Right ventricle myocardium superior (tissue), 1 donor: ENCODE measurements around the gene OR8D4. TPM values are rescaled to one million over a fixed set of nuclear protein-coding genes. Genes with fewer than 3 reads are reported as not detected.

ENCODE experiments used
- total RNA-seq: library from RNA; stranded (reverse); fragmentation: NEBNext Ultra II Directional; extraction: Animal tissue kit (Norgen Biotek cat#: 25700); gene quantifications from one replicate; pipeline ENCODE4 v1.2.1, GENCODE V29; 2021
- donor health status: DM: no; HTN: yes; CAD: no; lungs with severe emphysema.

The OR8D4 gene
- total RNA-seq, 1 donor from 2014 or later, result not detected

Other genes starting within 250 kb of the OR8D4 start
- gene SCN3B, start 247.5 kb upstream of the OR8D4 start, total RNA-seq, result 0.56 TPM
- 4.4 TPM for gene ZNF202, start 160.5 kb upstream of the OR8D4 start, total RNA-seq
- not detected for gene OR6X1, start 147.6 kb upstream of the OR8D4 start, total RNA-seq
- gene OR6M1, start 95.8 kb upstream of the OR8D4 start, total RNA-seq, result not detected
- gene TMEM225, start 16.5 kb upstream of the OR8D4 start, total RNA-seq, result not detected
- gene OR4D5, start 37.5 kb downstream of the OR8D4 start, total RNA-seq, result not detected
- not detected for gene OR6T1, start 41.7 kb downstream of the OR8D4 start, total RNA-seq
- gene OR10S1, start 75.6 kb downstream of the OR8D4 start, total RNA-seq, result not detected
- gene OR10G6, start 93.0 kb downstream of the OR8D4 start, total RNA-seq, result not detected
- not detected for gene OR10G4, start 110.8 kb downstream of the OR8D4 start, total RNA-seq
- gene OR10G9, start 120.8 kb downstream of the OR8D4 start, total RNA-seq, result not detected
- not detected for gene OR10G8, start 124.6 kb downstream of the OR8D4 start, total RNA-seq
- not detected for gene OR10G7, start 139.2 kb downstream of the OR8D4 start, total RNA-seq
- gene VWA5A, start 213.3 kb downstream of the OR8D4 start, total RNA-seq, result 3.5 TPM